Stimulated activated naive CD8-positive, alpha-beta T cell treated with anti-CD3 and anti-CD28 coated beads, Interleukin-15, Interleukin-2, amounts not matched to agents 100 ng/mL and 50 ng/mL, for 24 hours (primary cell): ENCODE measurements around the gene RAB7A.
"Not testable (repeated sequence)": the region's sequence is repeated elsewhere in the genome, so short reads cannot be mapped to it uniquely, and the experiment has no call there.

Experiments
- H3K27ac Mint-ChIP-seq: one replicate; pipeline ENCODE4 v1.8.0; 2021; ENCODE audit warnings: mild to moderate bottlenecking, mixed read lengths
- H3K27me3 Mint-ChIP-seq: one replicate; pipeline ENCODE4 v1.8.0; 2021; ENCODE audit warnings: mixed read lengths
- H3K36me3 Mint-ChIP-seq: one replicate; pipeline ENCODE4 v1.8.0; 2021; ENCODE audit warnings: low read depth, mixed read lengths
- H3K4me1 Mint-ChIP-seq: one replicate; pipeline ENCODE4 v1.8.0; 2021; ENCODE audit warnings: low read depth, mixed read lengths
- H3K4me3 Mint-ChIP-seq: one replicate; pipeline ENCODE4 v1.8.0; 2021; ENCODE audit warnings: mild to moderate bottlenecking, mixed read lengths
- H3K9me3 Mint-ChIP-seq: one replicate; pipeline ENCODE4 v1.8.0; 2021; ENCODE audit warnings: mixed read lengths

The RAB7A gene

GRCh38 chr3:128703561-128703960 lies 22.4 kb upstream of the RAB7A start:
- Mint-ChIP-seq H3K4me3 (no peak overlapping the region), H3K9me3 (no peaks in the 10 kb centered on the region), H3K4me1 (no peaks in the 10 kb centered on the region), H3K27ac (no peak overlapping the region), H3K27me3 (no peaks in the 10 kb centered on the region), H3K36me3 (no peaks in the 10 kb centered on the region)

- Mint-ChIP-seq H3K27me3 (no peaks in the 10 kb centered on the region), H3K4me1 (no peaks in the 10 kb centered on the region), H3K27ac (no peak overlapping the region), H3K9me3 (no peaks in the 10 kb centered on the region), H3K36me3 (no peaks in the 10 kb centered on the region), H3K4me3 (no peak overlapping the region)
These were observed 19.8 kb upstream of the RAB7A start for GRCh38 chr3:128706086-128706615.

DNA sequence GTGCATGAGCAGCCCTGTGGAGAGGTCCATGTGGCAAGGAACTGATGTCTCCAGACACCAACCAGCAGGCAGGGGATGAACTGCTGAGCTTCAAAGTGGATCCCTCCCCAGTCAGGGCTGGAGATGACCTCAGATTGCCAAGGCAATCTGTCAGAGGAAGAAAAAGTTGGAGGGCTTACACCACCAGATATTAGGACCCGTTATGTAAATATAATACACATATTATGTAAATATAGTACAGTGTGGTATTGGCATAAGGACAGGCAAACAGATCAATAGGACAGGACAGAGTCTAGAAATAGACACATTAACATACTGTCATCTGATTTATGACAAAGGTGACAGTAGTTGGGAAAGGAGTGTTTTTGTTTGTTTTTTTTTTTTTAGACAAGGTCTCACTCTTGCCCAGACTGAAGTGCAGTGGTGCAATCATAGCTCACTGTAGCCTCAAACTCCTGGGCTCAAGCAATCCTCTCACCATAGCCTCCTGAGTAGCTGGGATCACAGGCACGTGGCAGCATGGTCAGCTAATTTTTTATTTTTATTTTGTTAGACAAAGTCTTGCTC lies 18.0 kb upstream of the RAB7A start:
- Mint-ChIP-seq H3K27ac (no peak overlapping the region), H3K27me3 (no peaks in the 10 kb centered on the region), H3K36me3 (no peaks in the 10 kb centered on the region), H3K4me3 (no peak overlapping the region), H3K9me3 (no peaks in the 10 kb centered on the region), H3K4me1 (no peaks in the 10 kb centered on the region)

GRCh38 chr3:128709038-128709437 lies 16.9 kb upstream of the RAB7A start:
- Mint-ChIP-seq H3K36me3 (no peaks in the 10 kb centered on the region), H3K4me3 (no peak overlapping the region), H3K27me3 (no peaks in the 10 kb centered on the region)

GRCh38 chr3:128709506-128710210 lies 16.3 kb upstream of the RAB7A start:
- H3K4me3 Mint-ChIP-seq, result no peak overlapping the region
- no peaks in the 10 kb centered on the region for H3K36me3 Mint-ChIP-seq
- H3K27ac Mint-ChIP-seq, result no peak overlapping the region
- H3K27me3 Mint-ChIP-seq, result no peaks in the 10 kb centered on the region
- H3K9me3 Mint-ChIP-seq, result no peaks in the 10 kb centered on the region
- H3K4me1 Mint-ChIP-seq, result peaks cover 3% of the 10 kb centered on the region

More at GRCh38 chr3:128709038-128709437, 16.9 kb upstream of the RAB7A start:
- no peak overlapping the region for H3K27ac Mint-ChIP-seq
- no peaks in the 10 kb centered on the region for H3K4me1 Mint-ChIP-seq
- H3K9me3 Mint-ChIP-seq, result no peaks in the 10 kb centered on the region

DNA sequence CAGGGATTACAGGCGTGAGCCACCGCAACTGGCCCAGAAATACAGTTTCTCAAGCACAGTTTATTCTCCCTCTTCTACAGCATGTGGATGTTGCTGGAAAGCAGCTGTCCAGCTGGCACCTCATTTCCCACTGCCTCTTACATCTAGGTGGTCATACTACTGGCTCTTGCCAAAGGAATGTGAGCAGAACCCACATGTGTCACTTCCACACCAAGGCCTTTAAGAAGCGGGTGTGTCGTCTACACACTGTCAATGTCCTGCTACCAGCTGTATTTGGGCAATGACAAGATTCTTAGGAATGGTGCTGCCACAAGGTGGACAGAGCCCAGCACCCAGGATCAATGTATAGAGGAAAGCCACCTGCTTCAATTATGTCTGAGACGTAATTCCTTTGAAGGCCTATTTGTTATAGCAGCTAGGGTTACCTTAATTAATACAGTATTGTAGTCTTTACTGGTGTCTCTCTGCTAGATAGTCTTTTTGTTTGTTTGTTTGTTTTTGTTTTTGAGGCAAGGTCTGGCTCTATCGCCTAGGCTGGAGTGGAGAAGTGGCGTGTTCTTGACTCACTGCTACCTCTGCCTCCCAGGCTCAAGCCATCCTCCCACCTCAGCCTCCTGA lies 15.1 kb upstream of the RAB7A start:
- Mint-ChIP-seq H3K4me1 (peaks cover 11% of the 10 kb centered on the region), H3K9me3 (no peaks in the 10 kb centered on the region), H3K36me3 (no peaks in the 10 kb centered on the region), H3K4me3 (no peak overlapping the region), H3K27ac (no peak overlapping the region), H3K27me3 (no peaks in the 10 kb centered on the region)

DNA sequence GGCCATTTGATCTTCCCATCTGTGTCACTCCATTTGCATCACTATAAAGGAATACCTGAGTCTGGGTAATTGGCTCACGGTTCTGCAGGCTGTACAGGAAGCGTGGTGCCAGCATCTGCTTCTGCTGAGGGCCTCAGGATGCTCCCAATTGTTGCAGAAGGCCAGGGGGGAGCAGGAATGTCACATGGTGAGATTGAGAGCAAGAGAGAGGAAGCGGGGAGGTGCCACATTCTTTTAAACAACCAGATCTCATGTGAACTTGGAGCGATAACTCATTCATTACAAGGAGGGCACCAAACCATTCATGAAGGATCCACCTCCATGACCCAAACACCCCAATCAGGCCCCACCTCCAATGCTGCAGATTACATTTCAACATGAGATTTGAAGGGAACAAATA lies 13.1 kb upstream of the RAB7A start:
- Mint-ChIP-seq H3K27me3 (no peaks in the 10 kb centered on the region), H3K4me3 (no peak overlapping the region), H3K9me3 (no peaks in the 10 kb centered on the region), H3K4me1 (peaks cover 11% of the 10 kb centered on the region), H3K36me3 (no peaks in the 10 kb centered on the region), H3K27ac (no peak overlapping the region)

DNA sequence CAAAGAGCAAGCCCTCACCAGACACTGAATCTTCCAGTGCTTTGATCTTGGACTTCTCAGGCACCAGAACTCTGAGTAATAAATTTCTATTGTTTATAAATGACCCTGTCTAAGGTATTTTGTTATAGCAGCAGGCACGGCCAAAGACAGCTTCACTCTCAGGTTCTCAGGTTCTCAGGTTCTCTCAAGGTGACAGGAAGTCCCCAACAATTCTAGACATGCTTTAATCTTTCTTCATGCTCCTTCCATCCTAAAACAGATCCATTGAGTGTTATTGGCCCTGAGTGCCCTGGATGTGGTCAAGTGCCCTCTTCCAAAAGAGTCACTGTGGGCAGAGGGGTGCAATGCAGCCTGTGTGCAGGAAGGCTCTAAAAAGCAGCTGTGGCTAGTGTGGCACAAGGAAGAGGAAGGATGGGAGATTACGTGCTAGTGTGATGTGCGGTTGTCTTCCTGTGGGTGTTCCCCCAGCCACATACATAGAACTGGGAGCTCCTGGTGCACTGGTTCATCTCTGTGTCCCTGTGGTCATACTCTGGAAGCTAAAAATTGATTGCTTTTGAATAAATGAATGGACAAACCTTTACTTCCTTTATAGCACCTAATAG lies 11.0 kb upstream of the RAB7A start:
- H3K27ac Mint-ChIP-seq, result peak overlapping the region; percentile 85
- H3K36me3 Mint-ChIP-seq, result no peaks in the 10 kb centered on the region

GRCh38 chr3:128718892-128719291 lies 7.1 kb upstream of the RAB7A start:
- H3K36me3 Mint-ChIP-seq, H3K27ac Mint-ChIP-seq, H3K9me3 Mint-ChIP-seq, H3K4me3 Mint-ChIP-seq: not testable (repeated sequence)
- peaks cover 16% of the 10 kb centered on the region for H3K27me3 Mint-ChIP-seq
- H3K4me1 Mint-ChIP-seq, result peaks cover 11% of the 10 kb centered on the region

More for the DNA sequence above, 11.0 kb upstream of the RAB7A start:
- Mint-ChIP-seq H3K9me3 (no peaks in the 10 kb centered on the region), H3K4me3 (no peak overlapping the region), H3K4me1 (peaks cover 11% of the 10 kb centered on the region), H3K27me3 (peaks cover 3% of the 10 kb centered on the region)

DNA sequence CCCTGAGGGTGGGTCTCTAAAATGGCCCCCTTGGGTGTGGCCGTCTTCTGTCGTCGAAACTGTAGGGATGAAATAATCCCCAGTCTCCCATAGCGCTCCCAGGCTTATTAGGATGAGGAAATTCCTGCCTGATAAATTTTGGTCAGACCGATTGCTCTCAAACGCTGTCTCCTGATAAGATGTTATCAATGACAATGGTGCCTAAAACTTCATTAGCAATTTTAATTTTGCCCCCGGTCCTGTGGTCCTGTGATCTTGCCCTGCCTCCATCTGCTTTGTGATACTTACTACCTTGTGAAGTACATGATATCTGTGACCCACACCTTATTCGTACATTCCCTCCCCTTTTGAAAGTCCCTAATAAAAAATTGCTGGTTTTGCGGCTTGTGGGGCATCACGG lies 5.1 kb upstream of the RAB7A start:
- H3K27ac Mint-ChIP-seq, result no peak overlapping the region
- peaks cover 6% of the 10 kb centered on the region for H3K9me3 Mint-ChIP-seq
- H3K4me3 Mint-ChIP-seq, result no peak overlapping the region
- H3K27me3 Mint-ChIP-seq, result peaks cover 16% of the 10 kb centered on the region
- H3K4me1 Mint-ChIP-seq, result peaks cover 14% of the 10 kb centered on the region
- H3K36me3 Mint-ChIP-seq, result no peaks in the 10 kb centered on the region

GRCh38 chr3:128723477-128723876 lies 2.5 kb upstream of the RAB7A start:
- Mint-ChIP-seq H3K4me1 (peaks cover 30% of the 10 kb centered on the region), H3K4me3 (no peak overlapping the region), H3K27me3 (peaks cover 16% of the 10 kb centered on the region), H3K36me3 (peaks cover 13% of the 10 kb centered on the region), H3K9me3 (peaks cover 6% of the 10 kb centered on the region), H3K27ac (no peak overlapping the region)

DNA sequence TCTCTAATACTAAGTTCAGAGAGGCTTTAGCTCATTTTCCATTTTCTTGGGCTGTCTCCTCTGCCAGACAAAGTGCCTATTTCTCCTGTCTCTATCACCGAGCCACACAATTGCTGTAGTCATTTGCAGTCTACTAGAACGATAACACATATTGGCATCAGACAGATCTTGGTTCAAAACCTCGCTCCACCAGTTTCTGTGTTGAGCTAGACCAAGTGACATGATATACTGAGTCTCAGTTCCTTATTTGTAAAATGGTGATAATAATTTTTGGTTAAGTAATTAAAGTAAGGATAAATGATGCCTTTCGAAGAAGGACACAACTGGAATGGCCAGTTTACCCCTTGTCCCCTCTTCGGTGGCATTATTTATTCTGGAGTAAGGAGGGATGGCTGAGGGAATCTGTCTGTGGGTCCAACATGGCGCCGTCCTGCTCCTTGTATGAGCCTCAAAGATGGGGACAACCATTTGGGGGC lies 398 bp upstream of the RAB7A start:
- Mint-ChIP-seq H3K4me1 (peaks cover 51% of the 10 kb centered on the region), H3K27ac (peak overlapping the region; percentile 90), H3K36me3 (peaks cover 31% of the 10 kb centered on the region)

DNA sequence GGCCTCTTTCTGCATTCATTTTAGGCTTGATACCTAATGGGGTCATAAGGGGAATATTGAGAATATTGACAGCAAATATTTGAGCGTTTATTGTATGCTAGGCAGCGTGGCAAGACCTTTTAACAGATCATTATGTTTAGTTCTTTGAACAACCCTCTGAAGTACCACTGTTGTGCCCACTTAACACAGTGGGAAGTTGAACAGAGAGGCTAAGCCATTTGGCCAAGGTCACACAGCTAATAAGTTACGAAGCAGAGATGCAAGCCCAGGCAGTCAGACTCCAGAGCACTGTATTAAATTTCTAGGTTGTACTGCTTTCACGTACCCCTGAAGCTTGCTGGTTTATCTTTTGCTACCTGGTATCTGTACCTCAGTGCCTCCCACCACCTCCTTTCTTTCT lies 1.1 kb downstream of the RAB7A start:
- peak overlapping the region; percentile 93 for H3K4me3 Mint-ChIP-seq
- H3K4me1 Mint-ChIP-seq, result peaks cover 65% of the 10 kb centered on the region
- no peaks in the 10 kb centered on the region for H3K27me3 Mint-ChIP-seq
- peaks cover 36% of the 10 kb centered on the region for H3K36me3 Mint-ChIP-seq
- peak overlapping the region; percentile 82 for H3K27ac Mint-ChIP-seq
- peaks cover 6% of the 10 kb centered on the region for H3K9me3 Mint-ChIP-seq

More for the DNA sequence above, 398 bp upstream of the RAB7A start:
- Mint-ChIP-seq H3K4me3 (peak overlapping the region; percentile 93), H3K9me3 (peaks cover 6% of the 10 kb centered on the region), H3K27me3 (peaks cover 7% of the 10 kb centered on the region)

DNA sequence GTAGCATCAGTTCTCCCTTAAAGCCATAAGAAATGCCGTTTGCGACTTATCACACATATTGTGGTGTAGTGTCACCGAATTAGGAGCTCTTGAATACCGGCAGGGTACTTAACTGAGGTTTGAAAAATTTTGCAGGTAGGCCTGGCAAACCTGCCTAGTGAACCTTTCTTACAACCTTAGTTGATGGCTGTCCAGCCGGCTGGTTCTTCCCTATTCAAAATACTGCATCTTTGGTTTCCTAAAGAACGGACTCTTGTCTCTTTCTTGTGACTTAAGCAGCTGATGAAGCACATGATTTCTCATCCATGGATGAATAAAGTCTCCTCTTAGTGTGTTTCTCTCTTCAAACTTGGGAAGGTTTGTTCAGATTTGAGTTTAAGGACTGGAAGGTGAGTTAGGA lies 1.5 kb downstream of the RAB7A start:
- H3K9me3 Mint-ChIP-seq, result peaks cover 6% of the 10 kb centered on the region
- peaks cover 69% of the 10 kb centered on the region for H3K4me1 Mint-ChIP-seq
- H3K27me3 Mint-ChIP-seq, result no peaks in the 10 kb centered on the region
- peak overlapping the region; percentile 93 for H3K4me3 Mint-ChIP-seq
- peak overlapping the region; percentile 82 for H3K27ac Mint-ChIP-seq
- peaks cover 39% of the 10 kb centered on the region for H3K36me3 Mint-ChIP-seq

DNA sequence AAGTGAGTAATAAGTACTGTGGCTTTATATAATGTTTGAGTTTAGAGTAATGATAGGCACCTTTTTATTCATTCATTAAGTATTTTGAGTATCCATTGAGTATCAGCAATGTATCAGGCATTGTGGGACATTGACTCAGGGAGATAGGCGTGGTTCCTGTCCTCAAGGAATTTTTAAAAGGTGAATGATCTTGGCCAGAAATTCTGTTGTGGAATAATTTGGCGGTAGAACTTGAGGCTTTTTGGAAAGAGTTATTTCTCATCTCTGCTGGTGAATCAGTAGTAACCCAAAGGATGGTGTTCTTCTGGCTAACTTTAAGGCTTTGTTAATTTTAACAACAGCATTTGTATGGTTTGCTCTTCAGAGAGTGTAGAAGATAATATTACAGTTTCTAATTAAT lies 2.0 kb downstream of the RAB7A start:
- peaks cover 74% of the 10 kb centered on the region for H3K4me1 Mint-ChIP-seq
- peaks cover 44% of the 10 kb centered on the region for H3K36me3 Mint-ChIP-seq
- H3K27me3 Mint-ChIP-seq, result no peaks in the 10 kb centered on the region
- peak overlapping the region; percentile 93 for H3K4me3 Mint-ChIP-seq
- peaks cover 6% of the 10 kb centered on the region for H3K9me3 Mint-ChIP-seq
- peak overlapping the region; percentile 82 for H3K27ac Mint-ChIP-seq
